ENCODE results near the gene LHX4. TPM values are rescaled to one million over a fixed set of nuclear protein-coding genes. Genes with fewer than 3 reads are reported as not detected.

LHX4 gene
- total and polyA plus RNA-seq, 2 of the 8 experiments (the other 6 are each of a cell fraction or from before 2014, with no cell fraction given): 0.85 to 4.9 TPM

GRCh38 chr1:180235502-180236239 is 5.6 kb downstream of the LHX4 start (continued):
- TF ChIP-seq HDAC2 (IDR thresholded peaks at IDR 0.05; ENCODE audit: borderline replicate concordance in 1 of 2, low read depth in 2 of 2, low read length in 2 of 2) (0 out of 4 replicates have a peak, but pooled peaks of 1 of the 2 experiments have one; percentile 12), TAF1 (IDR thresholded peaks at IDR 0.05; ENCODE audit: low read depth, low read length) (0 out of 2 replicates have a peak, but pooled peaks have one; percentile 25), KDM4A (IDR thresholded peaks at IDR 0.05; ENCODE audit: low read depth, low read length, severe bottlenecking) (peak; percentile 15), EZH2 (IDR thresholded peaks at IDR 0.05; ENCODE audit: low read depth, low read length, severe bottlenecking) (peak; percentile 62), SUZ12 (IDR thresholded peaks at IDR 0.05; ENCODE audit: low read length) (peak; percentile 71), ASH2L (IDR thresholded peaks at IDR 0.05; ENCODE audit: low read length) (peak; percentile 19), POLR2AphosphoS5 (IDR thresholded peaks at IDR 0.05; ENCODE audit: low read depth, low read length) (no peak), NANOG (IDR thresholded peaks at IDR 0.05; ENCODE audit: insufficient read depth, low read depth, low read length, poor library complexity, severe bottlenecking) (no peak), JUND (IDR thresholded peaks at IDR 0.05; ENCODE audit: low read length) (no peak), SP1 (IDR thresholded peaks at IDR 0.05; ENCODE audit: low read depth, low read length) (0 out of 2 replicates have a peak, but pooled peaks have one; percentile 3), TEAD4 (IDR thresholded peaks at IDR 0.05; ENCODE audit: low read depth, low read length) (peak; percentile 82), BACH1 (IDR thresholded peaks at IDR 0.05; ENCODE audit: low read length) (no peak)

Measured in H1 (cell line).